Cerebellar nuclear complex (tissue), 1 donor: ENCODE measurements around the gene MCM10.
"Not testable (repeated sequence)": the region's sequence is repeated elsewhere in the genome, so short reads cannot be mapped to it uniquely, and the experiment has no call there.

ENCODE experiments used
- DNase-seq, 2 experiments: peaks; one replicate each; lab custom pipeline; 2025; lab: John Stamatoyannopoulos, UW

MCM10 gene

GRCh38 chr10:13160934-13161856 is at the start of gene MCM10:
Gene MCM10 (plus strand): TSS chr10:13161558. CDS start chr10:13164203, 2,645 bp downstream.
- peak; percentile 94 to 97 for DNase-seq

- no peak for DNase-seq
Measured at GRCh38 chr10:13113544-13113943, 47.8 kb upstream of the MCM10 start.

- no peak for DNase-seq
Measured at GRCh38 chr10:13115832-13116803, 45.2 kb upstream of the MCM10 start.

GRCh38 chr10:13117841-13118783 is 43.2 kb upstream of the MCM10 start:
- no peak for DNase-seq

- no peak for DNase-seq
Measured at GRCh38 chr10:13118784-13119410, 42.5 kb upstream of the MCM10 start.

GRCh38 chr10:13120786-13121499 is 40.4 kb upstream of the MCM10 start:
- no peak for DNase-seq

- no peak for DNase-seq
Measured at GRCh38 chr10:13121500-13121854, 39.9 kb upstream of the MCM10 start.

- no peak for DNase-seq
Measured at GRCh38 chr10:13136651-13137050, 24.7 kb upstream of the MCM10 start.

- no peak for DNase-seq
Measured at GRCh38 chr10:13139150-13139549, 22.2 kb upstream of the MCM10 start.

GRCh38 chr10:13139676-13140075 is 21.7 kb upstream of the MCM10 start:
- no peak for DNase-seq

GRCh38 chr10:13140627-13141190 is 20.6 kb upstream of the MCM10 start:
- DNase-seq, result no peak

GRCh38 chr10:13143766-13144165 is 17.6 kb upstream of the MCM10 start:
- DNase-seq, result no peak

GRCh38 chr10:13144814-13145213 is 16.5 kb upstream of the MCM10 start:
- no peak for DNase-seq

- no peak for DNase-seq
Measured at GRCh38 chr10:13146379-13146778, 15.0 kb upstream of the MCM10 start.

GRCh38 chr10:13147161-13147560 is 14.2 kb upstream of the MCM10 start:
- DNase-seq, result no peak

- DNase-seq, result no peak
Measured at GRCh38 chr10:13152296-13152695, 9.1 kb upstream of the MCM10 start.

GRCh38 chr10:13155860-13156259 is 5.5 kb upstream of the MCM10 start:
- not testable (repeated sequence) for DNase-seq

GRCh38 chr10:13158401-13158800 is 3.0 kb upstream of the MCM10 start:
- no peak for DNase-seq

GRCh38 chr10:13161857-13162271 is 506 bp downstream of the MCM10 start:
- no peak for DNase-seq

GRCh38 chr10:13163859-13164258 is 2.5 kb downstream of the MCM10 start:
- DNase-seq, result no peak
